ENCODE results near the gene SIL1.
"Not testable (repeated sequence)": the region's sequence is repeated elsewhere in the genome, so short reads cannot be mapped to it uniquely, and the experiment has no call there.

The SIL1 gene

GRCh38 chr5:139049780-139050179 is 148.4 kb downstream of the SIL1 start:
- no peaks in the 10 kb centered on the region for H3K4me1 ChIP-seq (ENCODE audit: control insufficient read depth in 5 of 5, insufficient read depth in 5 of 5, low read length in 5 of 5)
- peaks cover 0 to 3% (median 2%) of the 10 kb centered on the region in 5 donors for H3K36me3 ChIP-seq (ENCODE audit: control insufficient read depth in 5 of 5, insufficient read depth in 5 of 5, low read length in 5 of 5)
- H3K27ac ChIP-seq (ENCODE audit: low read depth, low read length): no peak overlapping the region
- no peak overlapping the region for H3K9ac ChIP-seq (ENCODE audit: low read length in 5 of 5)
- no peak overlapping the region for H3K4me3 ChIP-seq (ENCODE audit: low read depth in 1 of 5, low read length in 5 of 5)
- H3K27me3 ChIP-seq (ENCODE audit: control insufficient read depth in 5 of 5, insufficient read depth in 4 of 5, low read length in 5 of 5): no peaks in the 10 kb centered on the region
- no peaks in the 10 kb centered on the region for H3K9me3 ChIP-seq (ENCODE audit: control insufficient read depth in 5 of 5, low read length in 5 of 5)

GRCh38 chr5:139046551-139046950 is 151.6 kb downstream of the SIL1 start:
- Histone ChIP-seq H3K9ac (ENCODE audit: low read length in 5 of 5) (no peak overlapping the region), H3K27me3 (ENCODE audit: control insufficient read depth in 5 of 5, insufficient read depth in 4 of 5, low read length in 5 of 5) (no peaks in the 10 kb centered on the region), H3K4me3 (ENCODE audit: low read depth in 1 of 5, low read length in 5 of 5) (no peak overlapping the region), H3K9me3 (ENCODE audit: control insufficient read depth in 5 of 5, low read length in 5 of 5) (no peaks in the 10 kb centered on the region), H3K36me3 (ENCODE audit: control insufficient read depth in 5 of 5, insufficient read depth in 5 of 5, low read length in 5 of 5) (peaks cover 0 to 6% (median 2%) of the 10 kb centered on the region in 5 donors), H3K27ac (ENCODE audit: low read depth, low read length) (no peak overlapping the region), H3K4me1 (ENCODE audit: control insufficient read depth in 5 of 5, insufficient read depth in 5 of 5, low read length in 5 of 5) (no peaks in the 10 kb centered on the region)

- no peaks in the 10 kb centered on the region for H3K9me3 ChIP-seq (ENCODE audit: control insufficient read depth in 5 of 5, low read length in 5 of 5)
- H3K4me1 ChIP-seq (ENCODE audit: control insufficient read depth in 5 of 5, insufficient read depth in 5 of 5, low read length in 5 of 5): no peaks in the 10 kb centered on the region
- peaks cover 0 to 9% (median 3%) of the 10 kb centered on the region in 5 donors for H3K36me3 ChIP-seq (ENCODE audit: control insufficient read depth in 5 of 5, insufficient read depth in 5 of 5, low read length in 5 of 5)
- H3K4me3 ChIP-seq (ENCODE audit: low read depth in 1 of 5, low read length in 5 of 5): no peak overlapping the region
- H3K9ac ChIP-seq (ENCODE audit: low read length in 5 of 5): no peak overlapping the region
- no peak overlapping the region for H3K27ac ChIP-seq (ENCODE audit: low read depth, low read length)
- H3K27me3 ChIP-seq (ENCODE audit: control insufficient read depth in 5 of 5, insufficient read depth in 4 of 5, low read length in 5 of 5): no peaks in the 10 kb centered on the region
Observed at GRCh38 chr5:139043157-139043905, 154.8 kb downstream of the SIL1 start.

DNA sequence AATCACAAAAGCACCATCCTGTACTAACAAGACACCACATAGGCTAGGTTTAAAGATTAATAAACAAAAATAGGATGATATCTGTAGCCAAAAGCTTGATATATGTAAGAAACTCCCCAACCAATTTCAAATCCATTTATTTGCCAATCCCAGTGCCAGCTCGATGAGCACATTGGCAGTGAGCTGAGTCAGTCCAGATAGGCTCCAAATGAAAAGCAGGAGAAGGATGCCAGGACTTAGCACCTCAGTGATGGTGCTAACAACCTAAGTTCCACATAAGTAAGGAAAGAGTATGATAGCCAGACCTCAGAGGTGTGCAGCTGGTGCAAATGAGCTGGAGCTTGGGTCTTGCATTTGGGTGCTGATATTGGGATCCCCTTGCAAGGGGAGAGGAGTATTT is 158.1 kb downstream of the SIL1 start:
- H3K9ac ChIP-seq (ENCODE audit: low read length in 5 of 5): no peak overlapping the region
- no peak overlapping the region for H3K27ac ChIP-seq (ENCODE audit: low read depth, low read length)
- H3K27me3 ChIP-seq (ENCODE audit: control insufficient read depth in 5 of 5, insufficient read depth in 4 of 5, low read length in 5 of 5): no peaks in the 10 kb centered on the region
- H3K4me3 ChIP-seq (ENCODE audit: low read depth in 1 of 5, low read length in 5 of 5): no peak overlapping the region
- H3K4me1 ChIP-seq (ENCODE audit: control insufficient read depth in 5 of 5, insufficient read depth in 5 of 5, low read length in 5 of 5): no peaks in the 10 kb centered on the region
- H3K9me3 ChIP-seq (ENCODE audit: control insufficient read depth in 5 of 5, low read length in 5 of 5): no peaks in the 10 kb centered on the region
- peaks cover 0 to 9% (median 3%) of the 10 kb centered on the region in 5 donors for H3K36me3 ChIP-seq (ENCODE audit: control insufficient read depth in 5 of 5, insufficient read depth in 5 of 5, low read length in 5 of 5)

GRCh38 chr5:139038613-139039305 is 159.4 kb downstream of the SIL1 start:
- Histone ChIP-seq H3K27ac (ENCODE audit: low read depth, low read length) (no peak overlapping the region), H3K9me3 (ENCODE audit: control insufficient read depth in 5 of 5, low read length in 5 of 5) (no peaks in the 10 kb centered on the region), H3K36me3 (ENCODE audit: control insufficient read depth in 5 of 5, insufficient read depth in 5 of 5, low read length in 5 of 5) (peaks cover 0 to 9% (median 3%) of the 10 kb centered on the region in 5 donors), H3K4me1 (ENCODE audit: control insufficient read depth in 5 of 5, insufficient read depth in 5 of 5, low read length in 5 of 5) (no peaks in the 10 kb centered on the region), H3K27me3 (ENCODE audit: control insufficient read depth in 5 of 5, insufficient read depth in 4 of 5, low read length in 5 of 5) (no peaks in the 10 kb centered on the region), H3K4me3 (ENCODE audit: low read depth in 1 of 5, low read length in 5 of 5) (no peak overlapping the region), H3K9ac (ENCODE audit: low read length in 5 of 5) (no peak overlapping the region)

- no peak overlapping the region for H3K9ac ChIP-seq (ENCODE audit: low read length in 5 of 5)
- no peak overlapping the region for H3K27ac ChIP-seq (ENCODE audit: low read depth, low read length)
- H3K9me3 ChIP-seq (ENCODE audit: control insufficient read depth in 5 of 5, low read length in 5 of 5): no peaks in the 10 kb centered on the region
- H3K27me3 ChIP-seq (ENCODE audit: control insufficient read depth in 5 of 5, insufficient read depth in 4 of 5, low read length in 5 of 5): no peaks in the 10 kb centered on the region
- H3K4me3 ChIP-seq (ENCODE audit: low read depth in 1 of 5, low read length in 5 of 5): no peak overlapping the region
- H3K36me3 ChIP-seq (ENCODE audit: control insufficient read depth in 5 of 5, insufficient read depth in 5 of 5, low read length in 5 of 5): peaks cover 0 to 9% (median 3%) of the 10 kb centered on the region in 5 donors
- H3K4me1 ChIP-seq (ENCODE audit: control insufficient read depth in 5 of 5, insufficient read depth in 5 of 5, low read length in 5 of 5): no peaks in the 10 kb centered on the region
Observed at GRCh38 chr5:139037732-139038131, 160.4 kb downstream of the SIL1 start.

DNA sequence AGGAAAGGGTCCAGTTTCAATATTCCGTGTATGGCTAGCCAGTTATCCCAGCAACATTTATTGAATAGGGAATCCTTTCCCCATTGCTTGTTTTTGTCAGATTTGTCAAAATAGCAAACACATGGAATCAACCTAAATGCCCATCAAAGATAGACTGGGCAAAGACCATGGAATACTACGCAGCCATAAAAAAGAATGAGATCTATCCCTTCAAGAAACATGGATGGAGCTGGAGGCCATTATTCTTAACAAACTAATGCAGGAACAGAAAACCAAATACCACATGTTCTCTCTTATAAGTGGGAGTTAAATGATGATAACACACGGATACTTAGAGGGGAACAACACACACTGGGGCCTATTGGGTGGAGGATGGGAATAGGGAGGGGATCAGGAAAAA is 161.8 kb downstream of the SIL1 start:
- H3K27ac ChIP-seq (ENCODE audit: low read depth, low read length); H3K27me3 ChIP-seq (ENCODE audit: control insufficient read depth in 5 of 5, insufficient read depth in 4 of 5, low read length in 5 of 5); H3K36me3 ChIP-seq (ENCODE audit: control insufficient read depth in 5 of 5, insufficient read depth in 5 of 5, low read length in 5 of 5); H3K9me3 ChIP-seq (ENCODE audit: control insufficient read depth in 5 of 5, low read length in 5 of 5); H3K9ac ChIP-seq (ENCODE audit: low read length in 5 of 5); H3K4me3 ChIP-seq (ENCODE audit: low read depth in 1 of 5, low read length in 5 of 5); H3K4me1 ChIP-seq (ENCODE audit: control insufficient read depth in 5 of 5, insufficient read depth in 5 of 5, low read length in 5 of 5): not testable (repeated sequence)

- Histone ChIP-seq H3K9ac (ENCODE audit: low read length in 5 of 5) (no peak overlapping the region), H3K27me3 (ENCODE audit: control insufficient read depth in 5 of 5, insufficient read depth in 4 of 5, low read length in 5 of 5) (no peaks in the 10 kb centered on the region), H3K27ac (ENCODE audit: low read depth, low read length) (no peak overlapping the region)
Observed at GRCh38 chr5:139027150-139027549, 171.0 kb downstream of the SIL1 start.

DNA sequence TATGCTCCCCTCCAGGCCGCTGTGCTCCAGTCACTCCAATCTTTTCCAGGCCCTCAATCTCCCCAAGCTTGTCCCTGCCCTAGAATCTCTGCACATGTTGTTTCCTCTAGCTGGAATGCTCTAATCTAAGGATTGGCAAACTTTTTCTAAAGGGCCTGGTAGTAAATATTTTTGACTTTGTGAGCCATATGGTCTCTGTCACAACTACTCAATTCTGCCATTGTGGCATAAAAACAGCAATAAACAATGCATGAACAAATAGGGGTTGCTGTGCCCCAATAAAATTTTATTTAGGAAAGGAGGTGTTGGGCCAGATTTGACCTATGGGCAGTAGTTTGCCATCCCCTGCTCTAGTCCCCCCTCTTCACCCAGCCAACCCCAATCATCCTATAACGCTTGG is 172.5 kb downstream of the SIL1 start:
- Histone ChIP-seq H3K9me3 (ENCODE audit: control insufficient read depth in 5 of 5, low read length in 5 of 5) (no peaks in the 10 kb centered on the region), H3K27me3 (ENCODE audit: control insufficient read depth in 5 of 5, insufficient read depth in 4 of 5, low read length in 5 of 5) (no peaks in the 10 kb centered on the region), H3K36me3 (ENCODE audit: control insufficient read depth in 5 of 5, insufficient read depth in 5 of 5, low read length in 5 of 5) (peaks cover 2 to 16% (median 12%) of the 10 kb centered on the region in 5 donors), H3K4me3 (ENCODE audit: low read depth in 1 of 5, low read length in 5 of 5) (no peak overlapping the region), H3K9ac (ENCODE audit: low read length in 5 of 5) (no peak overlapping the region), H3K4me1 (ENCODE audit: control insufficient read depth in 5 of 5, insufficient read depth in 5 of 5, low read length in 5 of 5) (peaks cover 0 to 9% (median 0%) of the 10 kb centered on the region in 5 donors), H3K27ac (ENCODE audit: low read depth, low read length) (no peak overlapping the region)

More at GRCh38 chr5:139027150-139027549, 171.0 kb downstream of the SIL1 start:
- H3K4me1 ChIP-seq (ENCODE audit: control insufficient read depth in 5 of 5, insufficient read depth in 5 of 5, low read length in 5 of 5): peaks cover 0 to 9% (median 0%) of the 10 kb centered on the region in 5 donors
- H3K36me3 ChIP-seq (ENCODE audit: control insufficient read depth in 5 of 5, insufficient read depth in 5 of 5, low read length in 5 of 5): peaks cover 0 to 11% (median 7%) of the 10 kb centered on the region in 5 donors
- H3K4me3 ChIP-seq (ENCODE audit: low read depth in 1 of 5, low read length in 5 of 5): no peak overlapping the region
- peaks cover 0 to under 1% (median 0%) of the 10 kb centered on the region in 5 donors for H3K9me3 ChIP-seq (ENCODE audit: control insufficient read depth in 5 of 5, low read length in 5 of 5)

DNA sequence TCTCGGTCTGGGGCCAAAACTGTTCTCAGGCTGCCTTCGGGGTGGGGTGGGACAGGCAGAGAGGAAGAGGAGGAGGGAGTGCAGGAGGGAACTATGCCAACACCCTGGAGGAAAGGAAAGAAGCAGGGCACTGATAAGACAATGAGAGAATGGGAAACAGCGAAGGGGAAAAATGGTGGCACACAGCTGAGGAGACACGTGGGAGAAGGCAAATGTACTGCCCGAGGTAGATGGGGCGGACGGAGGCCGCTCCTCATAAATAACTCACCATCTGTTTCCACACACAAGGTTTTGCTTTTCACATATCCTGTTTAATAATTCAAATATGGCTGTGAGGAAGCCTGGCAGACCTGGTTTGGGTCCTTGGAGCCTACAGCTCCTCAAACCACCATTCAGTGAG is 174.9 kb downstream of the SIL1 start:
- no peaks in the 10 kb centered on the region for H3K9me3 ChIP-seq (ENCODE audit: control insufficient read depth in 5 of 5, low read length in 5 of 5)
- no peak overlapping the region for H3K27ac ChIP-seq (ENCODE audit: low read depth, low read length)
- H3K36me3 ChIP-seq (ENCODE audit: control insufficient read depth in 5 of 5, insufficient read depth in 5 of 5, low read length in 5 of 5): peaks cover 15 to 39% (median 29%) of the 10 kb centered on the region in 5 donors
- H3K4me3 ChIP-seq (ENCODE audit: low read depth in 1 of 5, low read length in 5 of 5): no peak overlapping the region
- no peak overlapping the region for H3K9ac ChIP-seq (ENCODE audit: low read length in 5 of 5)
- H3K27me3 ChIP-seq (ENCODE audit: control insufficient read depth in 5 of 5, insufficient read depth in 4 of 5, low read length in 5 of 5): no peaks in the 10 kb centered on the region
- peaks cover 0 to 9% (median 0%) of the 10 kb centered on the region in 5 donors for H3K4me1 ChIP-seq (ENCODE audit: control insufficient read depth in 5 of 5, insufficient read depth in 5 of 5, low read length in 5 of 5)

All from subcutaneous abdominal adipose tissue (tissue), 5 donors.